ENCODE measurements around the gene CLCN3.
"Not testable (repeated sequence)": the region's sequence is repeated elsewhere in the genome, so short reads cannot be mapped to it uniquely, and the experiment has no call there.

CLCN3 gene

DNA sequence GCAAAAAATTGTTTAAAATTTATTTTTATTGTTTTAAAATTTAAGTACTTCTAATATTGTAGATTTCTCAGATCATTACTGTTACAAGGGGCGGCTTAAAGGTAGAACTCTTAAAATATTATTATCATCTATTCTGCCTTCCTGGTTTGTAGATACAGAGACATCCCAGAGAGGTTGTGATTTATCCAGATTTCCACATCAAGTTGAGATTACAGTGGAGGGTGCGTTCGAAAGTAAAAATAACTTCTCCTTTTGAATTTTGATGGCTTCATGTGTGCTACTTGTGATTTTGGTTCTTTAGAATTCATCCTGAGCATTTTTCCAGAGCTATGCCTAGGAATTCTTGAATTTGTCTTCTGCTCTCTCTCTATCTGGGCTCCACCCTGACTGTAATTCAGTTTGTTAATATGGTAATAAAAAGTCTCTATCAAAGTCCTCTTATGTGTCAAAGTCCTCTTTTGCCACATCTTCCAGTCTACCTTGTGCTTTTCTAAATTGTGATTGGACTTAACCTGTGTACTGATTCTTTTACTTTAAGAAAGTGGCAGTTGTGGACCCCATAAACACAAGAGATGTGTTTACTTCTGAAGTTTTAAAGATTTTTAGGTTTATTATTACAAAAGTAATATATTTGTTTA lies 37.2 kb downstream of the CLCN3 start:
- no peak for DNase-seq (ENCODE audit: low read depth)

DNA sequence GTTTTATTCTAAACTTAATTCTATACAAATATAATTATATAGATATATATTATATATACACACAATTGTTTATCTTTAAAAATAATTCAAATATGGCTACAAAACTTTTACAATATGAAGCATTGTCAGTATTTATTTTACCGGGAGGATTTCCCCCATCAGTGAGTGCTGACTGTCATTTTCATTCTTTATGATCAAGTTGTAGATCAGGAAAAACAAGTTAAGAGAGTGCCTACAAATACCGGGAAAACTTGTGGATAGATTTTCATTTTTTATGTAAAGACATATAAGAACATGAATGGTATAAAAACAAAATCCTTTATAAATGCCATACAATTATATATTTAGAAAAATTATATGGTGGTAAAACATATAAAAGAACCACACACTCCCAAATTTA lies 37.8 kb downstream of the CLCN3 start:
- DNase-seq (ENCODE audit: low read depth), result no peak

DNA sequence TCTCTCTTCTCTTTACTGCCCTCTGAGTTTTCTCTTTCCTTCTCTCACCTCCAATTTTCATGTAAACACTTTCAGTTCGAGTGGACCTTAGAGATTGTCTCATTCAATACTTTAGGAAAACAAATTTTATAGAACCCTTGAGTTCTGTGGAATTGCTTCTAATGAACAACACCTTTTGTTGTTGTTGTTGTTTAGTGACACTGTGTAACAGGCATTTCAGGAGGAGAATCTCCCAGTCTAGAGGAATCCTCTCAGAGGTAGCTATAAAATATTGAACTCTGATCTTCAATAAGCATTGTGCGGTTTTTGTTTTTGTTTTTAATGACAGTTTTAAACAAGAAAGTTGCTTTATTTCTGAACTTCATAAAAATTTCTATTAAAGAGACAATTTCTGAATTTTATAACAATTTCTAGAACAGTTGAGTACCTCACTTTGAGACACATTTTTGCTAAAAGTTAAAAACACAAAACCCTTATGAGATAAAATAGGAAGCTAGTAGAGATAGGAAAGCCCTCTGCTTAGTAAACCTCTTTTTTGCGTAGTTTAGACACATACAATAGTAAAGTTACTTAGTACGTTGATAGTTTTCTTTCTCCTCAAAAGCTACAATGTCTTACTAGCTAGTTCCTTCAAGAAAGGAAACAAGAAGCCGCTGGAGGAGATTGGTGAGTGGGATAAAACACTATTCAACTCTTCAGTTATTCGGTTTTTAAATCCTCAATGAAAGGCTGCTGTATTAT lies 38.8 kb downstream of the CLCN3 start:
- DNase-seq (ENCODE audit: low read depth), result no peak

DNA sequence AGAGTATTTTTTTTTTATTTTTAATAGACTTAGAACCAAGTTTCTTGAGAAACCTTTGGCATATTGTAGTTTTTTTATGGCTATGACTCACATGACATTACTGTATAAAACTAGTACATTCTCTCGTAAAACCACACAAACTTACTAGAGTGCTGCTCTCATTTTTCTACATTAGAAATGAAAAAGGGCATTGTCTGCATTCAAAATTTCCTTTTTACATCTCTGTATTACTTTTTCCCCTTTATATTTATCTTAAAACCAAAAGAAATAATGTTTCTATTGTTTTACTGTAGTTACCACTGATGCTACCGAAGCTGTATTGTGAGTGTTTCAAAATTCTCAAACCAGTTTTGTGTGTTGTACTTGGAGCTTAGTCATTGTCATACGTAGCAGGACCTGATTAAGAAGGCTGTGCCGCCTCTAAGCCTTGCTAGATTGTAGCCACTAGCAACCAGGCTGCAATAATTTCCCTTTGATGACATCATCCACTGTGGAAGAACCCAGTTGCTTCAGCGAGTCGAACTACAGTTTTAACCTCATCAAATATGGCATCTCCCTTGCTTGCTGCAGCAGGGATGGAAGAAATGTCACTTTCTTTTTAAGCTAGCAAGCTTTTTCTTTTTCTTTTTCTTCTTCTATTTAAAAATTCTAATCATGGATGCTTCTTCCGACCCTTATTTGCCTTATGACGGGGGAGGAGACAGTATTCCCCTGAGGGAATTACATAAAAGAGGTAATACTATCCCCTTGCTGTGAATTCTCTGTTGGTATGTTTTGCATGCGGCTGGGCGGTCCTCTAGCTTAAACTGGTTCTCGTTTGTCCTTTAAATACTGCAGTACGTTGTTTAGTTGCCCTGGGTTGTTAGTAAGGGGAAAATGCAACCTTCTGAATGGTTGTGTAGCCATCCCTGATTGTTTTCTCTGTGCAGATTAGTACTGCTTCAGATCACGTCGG lies 39.6 kb downstream of the CLCN3 start:
- peak; percentile 100 for DNase-seq (ENCODE audit: low read depth)

DNA sequence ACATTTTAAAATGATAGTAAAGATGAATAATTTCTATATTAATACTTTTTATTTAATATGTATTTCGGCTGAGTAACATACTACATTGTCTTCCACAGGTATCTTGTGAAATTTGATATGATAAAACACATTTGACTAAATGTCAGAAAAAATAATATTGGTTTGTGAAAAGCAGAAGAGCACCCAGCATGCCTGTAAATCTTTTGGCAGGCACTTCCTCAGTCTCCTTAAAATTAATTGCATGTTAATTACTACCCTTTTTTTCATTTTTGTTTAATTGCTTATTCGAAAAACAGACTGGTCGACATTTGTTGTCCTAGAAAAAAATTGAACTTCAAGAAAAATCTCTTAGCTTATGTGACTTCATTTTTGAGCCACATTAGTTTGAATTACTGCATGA lies 40.6 kb downstream of the CLCN3 start:
- no peak for DNase-seq (ENCODE audit: low read depth)

DNA sequence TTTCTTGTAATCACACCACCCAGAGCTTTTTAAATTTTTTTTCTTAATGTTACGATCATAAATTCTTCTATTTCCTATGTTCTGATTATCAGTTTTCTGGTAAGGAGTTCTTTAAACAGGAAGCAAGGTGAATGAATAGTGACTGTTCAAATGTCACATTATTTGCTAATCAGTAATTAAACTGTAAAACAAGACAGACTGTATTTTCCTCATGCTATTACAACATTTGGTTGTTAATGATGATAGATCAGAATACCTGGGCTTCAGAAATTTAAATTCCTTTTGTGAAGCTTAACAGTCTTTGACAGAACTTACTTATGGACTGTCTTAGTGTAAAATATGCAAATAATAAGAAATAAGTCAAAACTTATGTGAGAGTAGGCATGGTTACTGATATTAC lies 41.4 kb downstream of the CLCN3 start:
- DNase-seq (ENCODE audit: low read depth), result no peak

DNA sequence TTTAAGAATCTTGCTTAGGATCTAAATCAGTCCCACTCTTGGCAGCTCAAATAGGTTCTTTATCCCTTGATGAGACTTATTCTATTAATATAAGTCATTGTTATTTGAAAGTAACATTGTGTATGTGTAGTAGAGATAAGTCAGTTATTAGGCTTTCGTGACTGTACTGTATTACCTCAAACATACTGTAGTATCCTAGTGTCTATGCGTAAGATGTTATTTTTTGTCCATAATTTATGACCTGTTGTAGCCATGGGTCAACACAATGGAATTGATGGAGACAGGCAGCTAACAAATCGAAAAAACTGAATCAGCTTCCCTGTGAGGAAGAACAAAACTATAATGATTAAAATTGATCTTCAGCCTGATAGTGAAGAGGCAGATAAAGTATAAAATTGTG lies 41.8 kb downstream of the CLCN3 start:
- no peak for DNase-seq (ENCODE audit: low read depth)

DNA sequence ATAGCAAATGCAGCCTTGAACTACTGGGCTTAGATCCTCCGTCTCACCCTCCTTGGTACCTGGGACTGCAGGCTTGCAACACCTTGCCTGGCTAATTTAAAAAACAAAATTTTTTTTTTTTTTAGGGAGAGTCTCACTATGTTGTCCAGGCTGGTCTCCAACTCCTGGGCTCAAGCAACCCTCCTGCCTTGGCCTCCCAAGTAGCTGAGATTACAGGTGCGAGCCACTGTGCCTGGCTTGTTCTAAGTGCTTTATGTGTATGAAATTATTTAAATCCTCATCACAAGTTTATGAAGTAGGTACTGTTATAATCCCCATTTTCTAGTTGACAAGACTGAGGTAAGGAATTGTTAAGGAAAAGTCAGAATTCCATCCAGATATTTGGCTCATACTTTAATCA lies 43.0 kb downstream of the CLCN3 start:
- no peak for DNase-seq (ENCODE audit: low read depth)

DNA sequence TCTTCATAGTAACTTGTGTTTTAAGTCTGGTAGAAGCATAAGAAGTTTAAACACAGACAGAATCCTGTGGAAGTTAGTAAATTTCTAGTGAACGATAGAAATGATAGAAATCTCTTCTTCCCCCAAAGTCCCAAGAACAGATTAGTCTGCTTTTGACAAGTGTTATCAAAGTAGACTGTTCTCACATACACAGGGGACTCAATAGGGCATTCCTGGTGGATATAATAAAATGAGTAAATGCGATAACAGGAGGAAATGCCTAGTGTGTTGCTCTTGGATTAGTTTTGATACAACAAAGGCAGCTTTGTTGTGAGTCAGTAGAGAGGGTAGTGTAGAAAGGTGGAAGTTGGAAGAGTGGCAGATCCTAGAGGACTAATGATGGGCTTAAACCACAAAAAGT lies 43.5 kb downstream of the CLCN3 start:
- DNase-seq (ENCODE audit: low read depth), result peak; percentile 47

DNA sequence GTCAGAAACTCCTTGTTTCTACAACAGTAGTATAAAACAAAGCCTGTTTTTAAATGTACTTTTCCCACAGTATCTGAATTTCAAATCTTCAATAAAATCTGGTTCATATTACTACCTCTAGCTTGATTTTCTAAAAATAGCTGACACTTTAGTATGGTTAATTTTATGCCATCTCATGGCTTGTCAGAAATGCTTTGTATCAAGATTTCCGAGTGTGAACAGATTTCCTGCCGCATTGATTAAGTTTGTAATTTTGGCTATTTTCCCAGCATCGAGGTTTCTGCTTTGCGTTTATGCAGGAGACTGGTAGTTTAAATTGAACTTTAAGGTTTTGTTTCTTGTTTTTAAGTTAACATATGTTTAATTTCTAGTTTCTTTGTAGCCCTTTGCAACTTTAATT lies 44.2 kb downstream of the CLCN3 start:
- DNase-seq (ENCODE audit: low read depth), result no peak

DNA sequence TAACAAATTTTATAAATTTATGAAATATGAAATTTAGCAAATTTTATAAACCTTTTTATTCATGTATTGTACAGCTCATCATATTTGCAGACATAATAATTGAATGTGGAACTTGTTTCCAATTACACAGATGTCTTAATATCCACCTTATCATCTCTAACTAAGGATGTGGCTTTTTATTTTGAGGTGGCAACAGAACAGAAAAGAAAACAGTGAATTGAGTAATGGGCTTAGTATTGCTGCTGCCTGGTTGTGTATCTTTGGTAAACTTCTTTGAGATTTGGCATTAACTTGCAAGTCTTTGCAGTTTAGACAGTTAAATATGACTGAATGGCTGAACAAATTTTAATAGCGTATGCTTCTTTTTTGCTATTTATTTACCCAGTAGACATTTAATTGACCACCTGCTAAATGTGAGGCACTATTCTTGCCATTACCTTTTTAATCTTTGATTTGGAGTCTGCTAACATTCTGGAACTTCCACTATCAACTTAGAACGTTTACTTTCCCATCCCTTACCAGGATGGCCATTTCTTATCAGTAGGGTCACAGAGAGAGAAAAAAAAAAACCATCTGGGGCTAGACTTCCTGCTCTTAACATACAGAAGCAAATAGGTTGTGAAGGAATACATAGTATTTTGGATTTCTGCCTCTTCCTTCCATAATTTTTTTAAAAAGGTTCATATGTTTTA lies 44.8 kb downstream of the CLCN3 start:
- DNase-seq (ENCODE audit: low read depth), result no peak

DNA sequence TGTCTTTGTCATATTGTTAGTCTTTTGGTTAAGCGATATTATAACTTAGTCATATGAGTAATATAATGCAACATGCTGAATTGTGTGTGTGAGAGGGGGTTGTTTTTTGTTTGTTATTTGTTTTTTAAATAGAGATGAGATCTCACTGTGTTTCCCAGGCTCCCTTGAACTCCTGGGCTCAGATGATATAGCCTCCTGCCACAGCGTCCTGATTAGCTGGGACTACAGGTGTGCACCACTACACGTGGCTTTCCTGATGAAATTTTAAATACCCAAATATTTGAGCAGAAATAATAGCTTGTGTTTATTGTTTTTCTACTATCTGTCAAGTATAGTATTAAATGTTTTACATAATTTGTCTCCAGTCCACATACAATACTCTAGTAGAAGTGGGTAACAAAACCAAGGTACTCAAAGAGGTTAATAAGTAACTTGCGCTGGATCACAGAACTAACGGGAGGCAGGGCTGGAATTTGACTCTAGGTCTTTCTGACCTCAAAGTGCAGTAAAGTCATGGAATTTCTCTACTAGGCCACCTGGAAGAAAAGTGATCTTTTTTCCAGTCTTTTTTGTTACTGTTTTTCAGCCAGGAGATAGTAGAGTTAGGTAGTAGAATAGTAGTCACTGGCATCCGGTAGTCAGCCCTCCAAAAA lies 47.8 kb downstream of the CLCN3 start:
- DNase-seq (ENCODE audit: low read depth), result no peak

DNA sequence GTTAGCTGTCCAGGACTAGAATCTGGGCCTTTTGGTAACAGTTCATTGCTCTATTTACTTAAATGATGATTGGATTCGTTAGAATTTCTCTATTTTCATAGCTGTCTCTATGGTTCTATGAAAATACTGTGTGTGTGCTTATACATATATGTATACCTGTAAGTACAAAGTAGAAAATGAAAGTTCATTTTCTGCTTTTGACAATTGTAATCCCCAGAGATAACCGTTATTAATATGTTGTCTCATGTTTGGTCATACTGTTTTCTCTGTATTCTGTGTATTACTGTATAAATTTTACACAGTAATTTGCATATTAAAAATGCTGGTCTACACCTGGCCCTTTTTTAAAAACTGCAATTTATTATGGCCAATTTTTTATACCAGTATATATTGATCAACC lies 55.4 kb downstream of the CLCN3 start:
- no peak for DNase-seq (ENCODE audit: low read depth)

DNA sequence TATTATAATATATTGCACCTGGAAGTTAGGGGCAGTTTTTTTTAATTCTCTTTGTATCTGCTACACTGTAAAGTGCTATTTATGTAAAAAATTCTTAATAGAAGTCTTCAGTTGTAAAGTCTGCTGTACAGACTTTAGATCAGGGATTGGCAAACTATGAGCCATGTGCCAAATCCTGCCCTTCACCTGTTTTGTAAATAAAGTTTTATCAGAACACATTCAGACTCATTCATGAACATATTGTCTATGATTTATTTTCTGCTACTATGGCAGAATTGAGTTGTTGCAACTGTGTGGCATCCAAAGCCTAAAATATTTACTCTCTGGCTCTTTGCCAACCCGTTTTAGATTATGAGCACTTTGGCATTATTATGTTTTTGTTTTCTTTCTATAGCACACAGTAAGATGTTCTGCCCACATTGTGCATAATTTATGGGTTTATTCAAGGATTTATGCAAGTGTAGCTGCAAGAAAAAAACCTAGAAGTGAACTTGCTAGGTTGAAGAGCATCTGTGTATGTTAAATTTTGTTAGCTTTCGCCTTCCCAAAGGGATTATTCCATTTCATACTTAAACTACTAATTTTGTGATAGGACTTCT lies 56.9 kb downstream of the CLCN3 start:
- no peak for DNase-seq (ENCODE audit: low read depth)

DNA sequence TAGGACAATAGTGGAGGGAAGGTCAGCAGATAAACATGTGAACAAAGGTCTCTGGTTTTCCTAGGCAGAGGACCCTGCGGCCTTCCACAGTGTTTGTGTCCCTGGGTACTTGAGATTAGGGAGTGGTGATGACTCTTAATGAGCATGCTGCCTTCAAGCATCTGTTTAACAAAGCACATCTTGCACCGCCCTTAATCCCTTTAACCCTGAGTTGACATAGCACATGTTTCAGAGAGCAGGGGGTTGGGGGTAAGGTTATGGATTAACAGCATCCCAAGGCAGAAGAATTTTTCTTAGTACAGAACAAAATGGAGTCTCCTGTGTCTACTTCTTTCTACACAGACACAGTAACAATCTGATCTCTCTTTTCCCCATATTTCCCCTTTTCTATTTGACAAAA lies 58.1 kb downstream of the CLCN3 start:
- DNase-seq (ENCODE audit: low read depth), result not testable (repeated sequence)

DNA sequence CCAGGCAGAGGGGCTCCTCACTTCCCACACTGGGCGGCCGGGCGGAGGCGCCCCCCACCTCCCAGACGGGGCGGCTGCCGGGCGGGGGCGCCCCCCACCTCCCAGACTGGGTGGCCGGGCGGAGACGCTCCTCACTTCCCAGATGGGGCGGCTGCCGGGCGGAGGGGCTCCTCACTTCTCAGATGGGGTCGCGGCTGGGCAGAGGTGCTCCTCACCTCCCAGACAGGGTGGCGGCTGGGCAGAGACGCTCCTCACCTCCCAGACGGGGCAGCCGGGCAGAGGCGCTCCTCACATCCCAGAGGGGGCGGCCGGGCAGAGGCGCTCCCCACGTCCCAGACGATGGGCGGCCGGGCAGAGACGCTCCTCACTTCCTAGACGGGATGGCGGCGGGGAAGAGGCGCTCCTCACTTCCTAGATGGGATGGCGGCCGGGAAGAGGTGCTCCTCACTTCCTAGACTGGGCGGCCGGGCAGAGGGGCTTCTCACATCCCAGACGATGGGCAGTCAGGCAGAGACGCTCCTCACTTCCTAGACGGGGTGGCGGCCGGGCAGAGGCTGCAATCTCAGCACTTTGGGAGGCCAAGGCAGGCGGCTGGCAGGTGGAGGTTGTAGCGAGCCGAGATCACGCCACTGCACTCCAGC lies 58.7 kb downstream of the CLCN3 start:
- DNase-seq (ENCODE audit: low read depth), result not testable (repeated sequence)

DNA sequence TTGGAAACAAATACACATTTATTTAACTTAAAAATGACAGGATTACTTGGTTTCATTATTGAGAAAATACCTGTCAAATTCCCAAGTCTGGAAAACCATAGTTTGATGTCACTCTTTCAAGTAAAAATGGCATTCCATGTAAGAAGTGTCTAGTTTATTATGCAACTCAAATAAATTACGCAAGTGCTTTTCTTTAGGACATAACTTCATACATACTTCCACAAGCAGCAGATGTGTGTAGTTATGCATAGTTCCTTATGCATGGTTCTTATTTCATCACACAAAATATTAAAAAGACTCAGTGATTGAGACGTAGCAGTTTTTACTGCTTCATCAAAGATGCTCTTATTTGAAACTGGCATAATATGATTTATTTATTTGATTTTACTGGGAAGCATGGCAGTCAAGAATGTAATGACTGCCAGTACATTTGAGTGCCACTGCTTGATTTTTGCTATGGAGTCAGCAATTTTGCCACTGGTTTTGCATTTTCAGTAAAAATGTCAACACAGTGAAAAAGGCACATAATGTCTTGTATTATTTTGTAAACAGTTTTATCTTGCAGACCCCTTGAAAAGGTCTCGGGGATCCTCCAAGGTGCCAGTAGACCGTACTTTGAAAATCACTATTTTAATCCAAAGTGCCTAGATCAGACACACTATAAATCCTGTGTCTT lies 62.1 kb downstream of the CLCN3 start:
- peak; percentile 61 for DNase-seq (ENCODE audit: low read depth)

DNA sequence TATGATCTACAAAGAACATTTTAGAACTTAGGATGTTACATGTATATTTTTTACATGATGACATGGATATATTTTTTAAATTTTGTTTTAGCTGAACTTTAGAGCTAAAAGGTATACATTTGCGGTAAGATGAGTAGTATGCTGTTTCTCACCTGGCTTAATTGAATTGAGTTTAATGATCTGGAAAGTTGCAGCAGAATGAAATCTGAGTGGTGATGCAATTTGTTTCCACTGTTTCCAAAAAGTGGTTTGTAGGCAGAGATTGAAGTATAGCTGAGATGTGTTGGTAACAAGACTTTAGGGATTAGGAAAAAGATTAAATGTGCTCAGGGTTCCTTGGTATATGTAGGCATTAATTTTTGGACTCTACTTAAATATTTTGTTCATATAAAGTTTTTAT lies 69.3 kb downstream of the CLCN3 start:
- no peak for DNase-seq (ENCODE audit: low read depth)

DNA sequence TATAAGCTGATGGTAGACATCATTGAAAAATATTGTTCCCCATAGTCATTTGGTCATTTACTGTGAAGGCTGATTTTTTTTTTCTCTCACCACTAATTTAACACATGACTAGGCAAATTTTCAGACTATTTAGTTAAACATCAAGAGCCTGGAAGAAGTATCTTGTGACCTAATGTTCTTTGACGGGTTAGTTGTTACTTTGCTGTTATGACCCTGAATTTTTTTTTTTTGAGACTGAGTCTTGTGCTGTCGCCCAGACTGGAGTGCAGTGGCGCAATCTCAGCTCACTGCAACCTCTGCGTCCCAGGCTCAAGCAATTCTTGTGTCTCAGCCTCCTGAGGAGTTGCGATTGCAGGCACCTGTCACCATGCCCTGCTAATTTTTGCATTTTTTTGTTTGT lies 70.4 kb downstream of the CLCN3 start:
- no peak for DNase-seq (ENCODE audit: low read depth)

DNA sequence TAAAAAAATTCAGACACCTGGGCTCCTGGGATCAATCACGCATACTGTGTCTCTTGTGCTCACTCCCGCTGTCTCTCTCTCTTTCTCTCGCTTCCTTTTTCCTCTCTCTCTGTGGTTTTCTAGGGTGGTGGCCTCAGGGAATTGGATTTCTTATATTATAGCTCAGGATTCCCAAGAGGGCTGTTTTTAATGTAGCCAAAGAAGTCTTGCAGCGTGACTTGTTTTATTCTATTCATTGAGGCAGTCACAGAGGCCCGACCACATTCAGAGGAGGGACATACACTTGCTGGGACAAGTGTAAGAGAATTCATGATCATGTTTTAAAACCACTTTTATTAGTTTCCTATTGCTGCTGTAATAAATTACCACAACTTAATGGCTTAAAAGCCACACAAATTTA lies 78.0 kb downstream of the CLCN3 start:
- DNase-seq (ENCODE audit: low read depth), result no peak
